ENCODE measurements around the gene NUBP2.
A peak's percentile ranks its signal among the peaks of the same experiment; 100 is the strongest.

The NUBP2 gene

GRCh38 chr16:1823821-1824220, 41.1 kb downstream of the NUBP2 start:
- WGBS (ENCODE audit: insufficient coverage): 91% methylated on average over 8 of the region's 9 CpGs
- no peak overlapping the region for H3K27ac ChIP-seq (ENCODE audit: insufficient read depth in 1 of 2, low read depth in 1 of 2, low read length in 2 of 2, poor library complexity in 1 of 2, severe bottlenecking in 2 of 2)
- no peaks in the 10 kb centered on the region for H3K9me3 ChIP-seq (ENCODE audit: control extremely low read depth in 1 of 5, control insufficient read depth in 4 of 5, insufficient read depth in 2 of 5, low read depth in 1 of 5, low read length in 4 of 5)
- no peaks in the 10 kb centered on the region for H3K27me3 ChIP-seq (replicated peaks in 2 of 5; ENCODE audit: control insufficient read depth in 4 of 5, insufficient read depth in 5 of 5, low read length in 4 of 5)
- no peak overlapping the region for H3K4me3 ChIP-seq (ENCODE audit: control insufficient read depth in 1 of 7, extremely low read depth in 1 of 7, insufficient read depth in 4 of 7, low read depth in 2 of 7, low read length in 6 of 7)
- DNase-seq: peak; percentile 33 to 72 (median 56)
- peaks cover 0 to 34% (median 18%) of the 10 kb centered on the region in 4 experiments for H3K36me3 ChIP-seq (ENCODE audit: control insufficient read depth in 4 of 4, insufficient read depth in 4 of 4, low read length in 3 of 4)
- CTCF ChIA-PET: interaction anchor here (1.6 kb wide), 1 partner anchor 10 kb away, joined by 9 read pairs; no protein-coding TSS in a partner anchor
- POLR2A ChIA-PET: no interaction called here
- peaks cover 3 to 28% (median 25%) of the 10 kb centered on the region in 4 experiments for H3K4me1 ChIP-seq (ENCODE audit: control extremely low read depth in 1 of 4, control insufficient read depth in 4 of 4, insufficient read depth in 4 of 4, low read length in 3 of 4)

DNA sequence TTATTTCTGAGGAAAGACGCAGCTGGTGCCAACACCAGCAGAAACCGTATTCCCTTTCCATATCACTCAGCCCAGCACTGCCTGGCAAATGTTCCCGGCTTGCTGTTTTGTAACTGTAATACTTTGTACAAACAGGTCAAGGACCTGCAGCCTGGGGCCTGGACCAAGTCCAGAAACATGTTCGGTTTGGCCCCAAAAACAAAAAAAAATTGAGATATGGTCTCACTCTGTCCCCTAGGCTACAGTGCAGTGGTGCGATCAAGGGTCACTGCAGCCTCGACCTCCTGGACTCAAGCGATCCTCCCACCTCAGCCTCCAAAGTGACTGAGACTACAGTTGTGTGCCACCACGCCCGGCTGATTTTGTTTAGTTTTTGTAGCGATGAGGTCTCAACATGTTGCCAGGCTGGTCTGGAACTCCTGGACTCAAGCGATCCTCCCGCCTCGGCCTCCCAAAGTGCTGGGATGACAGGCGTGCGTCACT, 42.7 kb downstream of the NUBP2 start:
- CTCF ChIA-PET: interaction anchor here (1.6 to 2.3 kb wide), 2 partner anchors 12 kb away, joined by 7 to 9 read pairs; no protein-coding TSS in a partner anchor

DNA sequence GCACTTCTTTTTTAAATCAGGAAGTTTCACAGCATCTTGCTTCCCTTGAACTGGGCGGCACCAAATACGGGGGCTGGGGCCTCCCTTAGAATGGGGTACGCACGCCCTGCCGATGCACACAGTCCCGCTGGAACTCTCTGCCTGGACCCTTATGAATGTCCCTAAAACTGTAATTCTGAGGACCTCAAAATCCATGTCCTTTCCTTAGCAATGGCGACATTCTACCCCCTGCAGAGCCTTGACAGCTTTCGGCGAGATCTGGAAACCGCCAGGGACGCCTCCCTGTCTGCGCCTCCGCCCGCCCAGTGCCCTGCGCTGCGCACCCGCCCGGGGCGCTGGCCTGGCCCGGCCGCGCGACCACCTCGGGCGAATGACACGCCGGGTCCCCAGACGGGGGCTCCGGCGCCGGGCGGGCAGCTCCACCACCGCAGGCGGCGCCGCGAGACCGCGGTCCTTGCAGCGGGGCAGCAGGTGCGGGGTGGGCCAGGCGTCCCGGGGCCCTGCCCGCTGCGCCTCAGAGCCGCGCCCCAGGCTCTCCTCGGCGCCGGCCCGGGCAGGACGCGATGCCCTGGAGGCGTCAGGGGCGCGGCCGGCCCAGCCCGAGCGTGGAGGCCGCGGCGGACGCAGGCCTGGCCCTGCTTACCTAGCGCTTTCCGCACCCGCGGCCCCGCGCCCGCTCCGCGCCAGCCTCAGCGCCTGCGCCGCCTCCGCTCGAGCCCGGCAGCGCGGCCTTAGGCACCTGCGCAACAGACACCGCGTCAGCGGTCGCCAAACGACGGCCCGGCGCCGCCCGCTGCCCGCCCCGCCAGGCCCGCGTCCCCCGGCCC, 43.3 kb downstream of the NUBP2 start:
- Histone ChIP-seq H3K36me3 (ENCODE audit: control insufficient read depth in 4 of 4, insufficient read depth in 4 of 4, low read length in 3 of 4) (peaks cover 6 to 20% (median 15%) of the 10 kb centered on the region in 4 experiments), H3K4me1 (ENCODE audit: control extremely low read depth in 1 of 4, control insufficient read depth in 4 of 4, insufficient read depth in 4 of 4, low read length in 3 of 4) (peaks cover 3 to 34% (median 30%) of the 10 kb centered on the region in 4 experiments), H3K4me3 (ENCODE audit: control insufficient read depth in 1 of 7, extremely low read depth in 1 of 7, insufficient read depth in 4 of 7, low read depth in 2 of 7, low read length in 6 of 7) (peak overlapping the region; percentile 43 to 99 (median 78))

More for the DNA sequence above, 42.7 kb downstream of the NUBP2 start:
- DNase-seq: no peak
- WGBS (ENCODE audit: insufficient coverage): 69% methylated on average over 15 of the region's 15 CpGs
- peaks cover 3 to 34% (median 30%) of the 10 kb centered on the region in 4 experiments for H3K4me1 ChIP-seq (ENCODE audit: control extremely low read depth in 1 of 4, control insufficient read depth in 4 of 4, insufficient read depth in 4 of 4, low read length in 3 of 4)
- peaks cover 2 to 24% (median 14%) of the 10 kb centered on the region in 4 experiments for H3K36me3 ChIP-seq (ENCODE audit: control insufficient read depth in 4 of 4, insufficient read depth in 4 of 4, low read length in 3 of 4)
- peak overlapping the region; percentile 43 to 99 (median 77) for H3K4me3 ChIP-seq (ENCODE audit: control insufficient read depth in 1 of 7, extremely low read depth in 1 of 7, insufficient read depth in 4 of 7, low read depth in 2 of 7, low read length in 6 of 7)
- POLR2A ChIA-PET: interaction anchor here (0.6 kb wide), 1 partner anchor 43 kb away, joined by 3 read pairs; the partner anchor contains the start of gene NUBP2
- no peaks in the 10 kb centered on the region for H3K9me3 ChIP-seq (ENCODE audit: control extremely low read depth in 1 of 5, control insufficient read depth in 4 of 5, insufficient read depth in 2 of 5, low read depth in 1 of 5, low read length in 4 of 5)
- peak overlapping the region in 1 of 2 experiments; percentile 67 for H3K27ac ChIP-seq (ENCODE audit: insufficient read depth in 1 of 2, low read depth in 1 of 2, low read length in 2 of 2, poor library complexity in 1 of 2, severe bottlenecking in 2 of 2)
- no peaks in the 10 kb centered on the region for H3K27me3 ChIP-seq (replicated peaks in 2 of 5; ENCODE audit: control insufficient read depth in 4 of 5, insufficient read depth in 5 of 5, low read length in 4 of 5)

DNA sequence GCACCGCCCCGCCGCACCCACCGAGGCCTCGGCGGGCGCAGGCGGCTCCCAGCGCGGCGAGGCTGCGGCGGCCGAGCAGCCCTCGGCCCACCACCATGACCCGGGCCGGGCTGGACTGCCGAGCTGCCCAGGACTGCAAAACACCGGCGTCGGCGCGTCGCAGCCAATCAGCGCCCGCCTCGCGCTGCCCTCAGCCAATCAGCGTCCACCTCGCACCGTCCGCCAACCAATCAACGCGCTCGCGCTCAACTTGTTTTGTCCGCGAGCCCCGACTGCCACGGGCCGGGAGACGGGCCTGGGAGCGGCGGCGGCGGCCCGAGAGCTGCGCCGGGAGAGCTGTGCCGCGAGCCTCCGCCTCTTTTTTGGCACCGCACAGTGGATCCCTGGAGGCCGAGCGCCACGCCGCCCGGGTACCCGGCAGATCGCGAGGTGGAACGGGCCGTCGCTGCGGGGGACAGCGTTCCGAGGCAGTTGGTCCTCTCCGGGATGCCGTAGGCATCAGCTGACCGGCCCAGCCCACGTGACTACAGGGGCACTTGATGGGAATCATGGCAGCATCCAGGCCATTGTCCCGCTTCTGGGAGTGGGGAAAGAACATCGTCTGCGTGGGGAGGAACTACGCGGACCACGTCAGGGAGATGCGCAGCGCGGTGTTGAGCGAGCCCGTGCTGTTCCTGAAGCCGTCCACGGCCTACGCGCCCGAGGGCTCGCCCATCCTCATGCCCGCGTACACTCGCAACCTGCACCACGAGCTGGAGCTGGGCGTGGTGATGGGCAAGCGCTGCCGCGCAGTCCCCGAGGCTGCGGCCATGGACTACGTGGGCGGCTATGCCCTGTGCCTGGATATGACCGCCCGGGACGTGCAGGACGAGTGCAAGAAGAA, 44.2 kb downstream of the NUBP2 start, which contains the start of the genes FAHD1 and HAGH:
FAHD1 (plus strand) TSS at position 516 of the 883 bp plus-strand sequence; CDS start at position 549, 33 bp downstream.
HAGH (minus strand) TSS at position 135 of the 883 bp plus-strand sequence; CDS start at position 97, 38 bp downstream.
- Histone ChIP-seq H3K4me3 (ENCODE audit: control insufficient read depth in 1 of 7, extremely low read depth in 1 of 7, insufficient read depth in 4 of 7, low read depth in 2 of 7, low read length in 6 of 7) (peak within 1 kb of the TSS; percentile 43 to 99 (median 88)), H3K9me3 (ENCODE audit: control extremely low read depth in 1 of 5, control insufficient read depth in 4 of 5, insufficient read depth in 2 of 5, low read depth in 1 of 5, low read length in 4 of 5) (no peaks in the 10 kb centered on the region), H3K36me3 (ENCODE audit: control insufficient read depth in 4 of 4, insufficient read depth in 4 of 4, low read length in 3 of 4) (peaks cover 6 to 21% (median 16%) of the 10 kb centered on the region in 4 experiments), H3K27ac (ENCODE audit: insufficient read depth in 1 of 2, low read depth in 1 of 2, low read length in 2 of 2, poor library complexity in 1 of 2, severe bottlenecking in 2 of 2) (peak within 1 kb of the TSS; percentile 47 to 69), H3K4me1 (ENCODE audit: control extremely low read depth in 1 of 4, control insufficient read depth in 4 of 4, insufficient read depth in 4 of 4, low read length in 3 of 4) (peaks cover 3 to 34% (median 30%) of the 10 kb centered on the region in 4 experiments), H3K27me3 (replicated peaks in 2 of 5; ENCODE audit: control insufficient read depth in 4 of 5, insufficient read depth in 5 of 5, low read length in 4 of 5) (no peaks in the 10 kb centered on the region)
- WGBS (ENCODE audit: insufficient coverage): 0% methylated on average over 91 of the region's 104 CpGs
- ChIA-PET CTCF (interaction anchor here (0.6 to 2.3 kb wide), 3 partner anchors 14 to 1743 kb away, joined by 4 to 7 read pairs (median 5); no protein-coding TSS in a partner anchor), POLR2A (interaction anchor here (0.6 to 1.3 kb wide), 4 partner anchors 8 to 138 kb away, joined by 3 read pairs; partner anchors contain the start of gene RPS2)
- DNase-seq: peak; percentile 92 to 94 (median 93)

More for the DNA sequence above, 43.3 kb downstream of the NUBP2 start:
- Histone ChIP-seq H3K27ac (ENCODE audit: insufficient read depth in 1 of 2, low read depth in 1 of 2, low read length in 2 of 2, poor library complexity in 1 of 2, severe bottlenecking in 2 of 2) (peak overlapping the region in 1 of 2 experiments; percentile 67), H3K9me3 (ENCODE audit: control extremely low read depth in 1 of 5, control insufficient read depth in 4 of 5, insufficient read depth in 2 of 5, low read depth in 1 of 5, low read length in 4 of 5) (no peaks in the 10 kb centered on the region), H3K27me3 (replicated peaks in 2 of 5; ENCODE audit: control insufficient read depth in 4 of 5, insufficient read depth in 5 of 5, low read length in 4 of 5) (no peaks in the 10 kb centered on the region)
- peak; percentile 69 to 87 (median 83) for DNase-seq
- WGBS (ENCODE audit: insufficient coverage): under 1% methylated on average over 92 of the region's 96 CpGs
- ChIA-PET POLR2A (interaction anchor here (0.6 to 1.1 kb wide), 3 partner anchors 9 to 139 kb away, joined by 3 read pairs; partner anchors contain the start of gene RPS2), CTCF (interaction anchor here (2.3 kb wide), 1 partner anchor 13 kb away, joined by 7 read pairs; no protein-coding TSS in a partner anchor)

- Histone ChIP-seq H3K27me3 (replicated peaks in 2 of 5; ENCODE audit: control insufficient read depth in 4 of 5, insufficient read depth in 5 of 5, low read length in 4 of 5) (no peaks in the 10 kb centered on the region), H3K4me1 (ENCODE audit: control extremely low read depth in 1 of 4, control insufficient read depth in 4 of 4, insufficient read depth in 4 of 4, low read length in 3 of 4) (peaks cover 3 to 34% (median 30%) of the 10 kb centered on the region in 4 experiments), H3K36me3 (ENCODE audit: control insufficient read depth in 4 of 4, insufficient read depth in 4 of 4, low read length in 3 of 4) (peaks cover 5 to 12% (median 7%) of the 10 kb centered on the region in 4 experiments), H3K27ac (ENCODE audit: insufficient read depth in 1 of 2, low read depth in 1 of 2, low read length in 2 of 2, poor library complexity in 1 of 2, severe bottlenecking in 2 of 2) (no peak overlapping the region), H3K9me3 (ENCODE audit: control extremely low read depth in 1 of 5, control insufficient read depth in 4 of 5, insufficient read depth in 2 of 5, low read depth in 1 of 5, low read length in 4 of 5) (no peaks in the 10 kb centered on the region), H3K4me3 (ENCODE audit: control insufficient read depth in 1 of 7, extremely low read depth in 1 of 7, insufficient read depth in 4 of 7, low read depth in 2 of 7, low read length in 6 of 7) (peak overlapping the region in 1 of 7 experiments; percentile 77)
- POLR2A ChIA-PET: no interaction called here
- CTCF ChIA-PET: no interaction called here
- DNase-seq: no peak
- 91% methylated on average over 7 of the region's 11 CpGs for WGBS (ENCODE audit: insufficient coverage)
Observed at GRCh38 chr16:1828645-1829410, 46.1 kb downstream of the NUBP2 start.

DNA sequence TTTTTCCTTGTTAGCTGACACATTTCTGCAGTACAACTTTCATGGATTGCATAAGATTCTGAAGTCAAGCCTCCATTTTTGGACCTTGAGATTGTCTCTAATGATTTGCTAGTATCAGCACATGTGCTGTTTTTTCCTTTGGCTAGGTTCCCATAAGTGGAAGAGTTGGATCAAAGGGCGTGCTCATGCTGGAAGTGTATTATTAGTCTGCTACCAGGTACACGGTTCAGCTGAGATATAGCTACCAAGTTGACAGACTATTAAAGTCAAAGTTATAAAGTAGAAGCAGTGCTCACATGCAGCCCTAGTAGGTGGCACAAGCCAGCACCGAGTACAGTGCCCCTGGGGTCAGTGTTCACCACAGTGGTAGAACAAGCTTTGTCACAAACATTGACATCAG, 47.5 kb downstream of the NUBP2 start:
- Histone ChIP-seq H3K27me3 (replicated peaks in 2 of 5; ENCODE audit: control insufficient read depth in 4 of 5, insufficient read depth in 5 of 5, low read length in 4 of 5) (no peaks in the 10 kb centered on the region), H3K27ac (ENCODE audit: insufficient read depth in 1 of 2, low read depth in 1 of 2, low read length in 2 of 2, poor library complexity in 1 of 2, severe bottlenecking in 2 of 2) (no peak overlapping the region), H3K4me1 (ENCODE audit: control extremely low read depth in 1 of 4, control insufficient read depth in 4 of 4, insufficient read depth in 4 of 4, low read length in 3 of 4) (peaks cover 3 to 33% (median 28%) of the 10 kb centered on the region in 4 experiments), H3K36me3 (ENCODE audit: control insufficient read depth in 4 of 4, insufficient read depth in 4 of 4, low read length in 3 of 4) (peaks cover 5 to 12% (median 7%) of the 10 kb centered on the region in 4 experiments), H3K4me3 (ENCODE audit: control insufficient read depth in 1 of 7, extremely low read depth in 1 of 7, insufficient read depth in 4 of 7, low read depth in 2 of 7, low read length in 6 of 7) (no peak overlapping the region), H3K9me3 (ENCODE audit: control extremely low read depth in 1 of 5, control insufficient read depth in 4 of 5, insufficient read depth in 2 of 5, low read depth in 1 of 5, low read length in 4 of 5) (no peaks in the 10 kb centered on the region)
- ChIA-PET CTCF (no interaction called here), POLR2A (no interaction called here)
- WGBS (ENCODE audit: insufficient coverage): 96% methylated on average over 3 of the region's 3 CpGs
- DNase-seq: no peak

All from common myeloid progenitor, CD34-positive (primary cell).